DND-41 (cell line): ENCODE measurements around the gene PTPN1.

Experiments
- ATAC-seq: fragments of 200-7000 bp; cut with Tn5 transposase; 3 replicates; pipeline ENCODE4 v1.9.1; 2021; ENCODE audit warnings: low read depth; ENCODE audit not compliant: insufficient read depth
- DNase-seq: peaks from one replicate; pipeline ENCODE4 v3.0.0-alpha.2; 2020
- H2AFZ ChIP-seq: 2 replicates; pipeline ENCODE4 v1.6.0; 2012; ENCODE audit warnings: low read depth, low read length
- H3K27ac ChIP-seq: 2 replicates; pipeline ENCODE4 v1.5.1; 2012; ENCODE audit warnings: low read length, inconsistent platforms
- H3K27me3 ChIP-seq: fragments of 200-600 bp; sonication (generic); 2 replicates; pipeline ENCODE4 v1.6.0; 2012; ENCODE audit warnings: low read length, mild to moderate bottlenecking, inconsistent platforms; ENCODE audit not compliant: insufficient read depth, poor library complexity
- H3K36me3 ChIP-seq: 2 replicates; pipeline ENCODE4 v1.5.1; 2012; ENCODE audit warnings: low read length, inconsistent platforms; ENCODE audit not compliant: insufficient read depth
- H3K4me1 ChIP-seq: 2 replicates; pipeline ENCODE4 v1.5.1; 2012; ENCODE audit warnings: mild to moderate bottlenecking, low read length; ENCODE audit not compliant: insufficient read depth
- H3K4me2 ChIP-seq: 2 replicates; pipeline ENCODE4 v1.6.0; 2012; ENCODE audit warnings: mild to moderate bottlenecking, moderate library complexity, low read length, inconsistent platforms; ENCODE audit not compliant: insufficient read depth
- H3K4me3 ChIP-seq, 2 experiments: fragments of 200-600 bp in 1 of 2; shearing (Covaris generic) in 1 of 2; 2 replicates each; pipeline ENCODE4 v1.5.1; 2012 to 2016; ENCODE audit warnings: inconsistent platforms in 2 of 2, low read length in 2 of 2, mild to moderate bottlenecking in 2 of 2, low read depth in 1 of 2, moderate library complexity in 1 of 2
- H3K79me2 ChIP-seq: 2 replicates; pipeline ENCODE4 v1.6.0; 2012; ENCODE audit warnings: low read length, inconsistent platforms; ENCODE audit not compliant: insufficient read depth
- H3K9ac ChIP-seq: 2 replicates; pipeline ENCODE4 v1.6.0; 2012; ENCODE audit warnings: low read depth, mild to moderate bottlenecking, inconsistent platforms, low read length, moderate library complexity
- H3K9me3 ChIP-seq: 2 replicates; pipeline ENCODE4 v1.5.1; 2012; ENCODE audit warnings: low read length, moderate library complexity, mild to moderate bottlenecking, inconsistent platforms; ENCODE audit not compliant: insufficient read depth, severe bottlenecking
- H4K20me1 ChIP-seq: 2 replicates; pipeline ENCODE4 v1.6.0; 2012; ENCODE audit warnings: low read length; ENCODE audit not compliant: insufficient read depth
- CTCF ChIP-seq: IDR thresholded peaks from 2 replicates; pipeline ENCODE4 v1.5.1; 2012; ENCODE audit warnings: borderline replicate concordance, low read length, moderate library complexity, mild to moderate bottlenecking; ENCODE audit not compliant: poor library complexity, severe bottlenecking; ENCODE audit errors: extremely low read depth
- EZH2 ChIP-seq: IDR thresholded peaks from 3 replicates; pipeline ENCODE4 v1.6.1; 2012; ENCODE audit warnings: borderline replicate concordance, low read depth, mild to moderate bottlenecking, moderate library complexity, low read length, inconsistent platforms; ENCODE audit not compliant: severe bottlenecking

Gene PTPN1

GRCh38 chr20:50523552-50524167 lies 13.5 kb downstream of the PTPN1 start:
- Histone ChIP-seq H4K20me1 (peaks cover 71% of the 10 kb centered on the region), H2AFZ (no peak overlapping the region), H3K9me3 (no peaks in the 10 kb centered on the region), H3K27ac (no peak overlapping the region), H3K9ac (no peak overlapping the region), H3K4me2 (no peak overlapping the region), H3K27me3 (no peaks in the 10 kb centered on the region), H3K36me3 (peaks cover 9% of the 10 kb centered on the region; the same call in 1 of the 2 replicates), H3K4me1 (peaks cover 27% of the 10 kb centered on the region), H3K79me2 (peaks cover 94% of the 10 kb centered on the region), H3K4me3 (no peak overlapping the region)
- ATAC-seq (no peak), DNase-seq (no peak)
- TF ChIP-seq CTCF = no peak
- no peak for TF ChIP-seq EZH2

DNA sequence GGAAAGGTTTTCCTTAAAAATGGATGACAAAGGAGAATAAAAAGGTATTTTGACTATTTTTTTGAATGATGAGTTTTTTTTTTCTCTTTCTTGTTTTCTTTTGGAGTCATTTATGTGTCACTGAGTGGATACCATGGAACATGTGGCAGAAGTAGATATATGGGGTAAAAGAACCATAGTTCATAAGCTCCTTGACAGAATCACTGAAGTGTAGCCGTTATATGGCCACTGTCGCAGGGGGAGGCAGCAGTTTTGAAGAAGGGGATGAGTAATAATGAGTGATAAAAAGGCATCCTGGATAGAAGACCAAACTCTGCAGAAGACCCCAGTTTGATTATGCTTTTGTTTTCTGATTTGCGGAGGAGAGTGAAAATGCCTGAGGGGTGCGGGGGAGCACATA lies 15.5 kb downstream of the PTPN1 start:
- no peaks in the 10 kb centered on the region for H3K9me3 ChIP-seq
- no peak for DNase-seq
- peaks cover 7% of the 10 kb centered on the region; the same call in 1 of the 2 replicates for H3K4me1 ChIP-seq
- H3K9ac ChIP-seq = no peak overlapping the region
- H3K4me2 ChIP-seq = no peak overlapping the region
- H2AFZ ChIP-seq = no peak overlapping the region
- peaks cover 9% of the 10 kb centered on the region; the same call in 1 of the 2 replicates for H3K36me3 ChIP-seq
- no peak for ATAC-seq
- H3K4me3 ChIP-seq = no peak overlapping the region
- H4K20me1 ChIP-seq = peaks cover 70% of the 10 kb centered on the region
- TF ChIP-seq EZH2 (no peak), CTCF (no peak)
- H3K27me3 ChIP-seq = no peaks in the 10 kb centered on the region
- no peak overlapping the region for H3K27ac ChIP-seq
- peaks cover 92% of the 10 kb centered on the region for H3K79me2 ChIP-seq

GRCh38 chr20:50526403-50526989 lies 16.3 kb downstream of the PTPN1 start:
- Histone ChIP-seq H3K36me3 (0 out of 2 replicates have a peak, but pooled peaks cover 8% of the 10 kb centered on the region), H3K9me3 (no peaks in the 10 kb centered on the region), H3K27ac (no peak overlapping the region), H3K4me2 (no peak overlapping the region), H3K4me3 (no peak overlapping the region), H3K4me1 (peaks cover 5% of the 10 kb centered on the region; the same call in 1 of the 2 replicates), H2AFZ (no peak overlapping the region), H3K9ac (no peak overlapping the region), H3K79me2 (peaks cover 90% of the 10 kb centered on the region), H3K27me3 (no peaks in the 10 kb centered on the region), H4K20me1 (peaks cover 68% of the 10 kb centered on the region)
- DNase-seq (no peak), ATAC-seq (no peak)
- TF ChIP-seq EZH2 (no peak), CTCF (no peak)
